ENCODE measurements around the gene H2AZ2.

- TF ChIP-seq, protein P1, sequence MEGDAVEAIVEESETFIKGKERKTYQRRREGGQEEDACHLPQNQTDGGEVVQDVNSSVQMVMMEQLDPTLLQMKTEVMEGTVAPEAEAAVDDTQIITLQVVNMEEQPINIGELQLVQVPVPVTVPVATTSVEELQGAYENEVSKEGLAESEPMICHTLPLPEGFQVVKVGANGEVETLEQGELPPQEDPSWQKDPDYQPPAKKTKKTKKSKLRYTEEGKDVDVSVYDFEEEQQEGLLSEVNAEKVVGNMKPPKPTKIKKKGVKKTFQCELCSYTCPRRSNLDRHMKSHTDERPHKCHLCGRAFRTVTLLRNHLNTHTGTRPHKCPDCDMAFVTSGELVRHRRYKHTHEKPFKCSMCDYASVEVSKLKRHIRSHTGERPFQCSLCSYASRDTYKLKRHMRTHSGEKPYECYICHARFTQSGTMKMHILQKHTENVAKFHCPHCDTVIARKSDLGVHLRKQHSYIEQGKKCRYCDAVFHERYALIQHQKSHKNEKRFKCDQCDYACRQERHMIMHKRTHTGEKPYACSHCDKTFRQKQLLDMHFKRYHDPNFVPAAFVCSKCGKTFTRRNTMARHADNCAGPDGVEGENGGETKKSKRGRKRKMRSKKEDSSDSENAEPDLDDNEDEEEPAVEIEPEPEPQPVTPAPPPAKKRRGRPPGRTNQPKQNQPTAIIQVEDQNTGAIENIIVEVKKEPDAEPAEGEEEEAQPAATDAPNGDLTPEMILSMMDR (IDR thresholded peaks at IDR 0.05; ENCODE audit: insufficient read depth, low read depth, low read length) = no peak
- no peak for TF ChIP-seq EZH2 (IDR thresholded peaks at IDR 0.05; ENCODE audit: insufficient read depth, low read length)
These were observed 46.0 kb downstream of the H2AZ2 start for GRCh38 chr7:44801890-44802289.
